DMS114 treated with DMSO at 0.1 percent for 48 hours (cell line): ENCODE measurements around the gene FDX1.

Source experiments
- DNase-seq: peaks from one replicate; lab custom pipeline; 2025; ENCODE audit not compliant: unreplicated experiment; lab: John Stamatoyannopoulos, UW

The FDX1 gene

DNA sequence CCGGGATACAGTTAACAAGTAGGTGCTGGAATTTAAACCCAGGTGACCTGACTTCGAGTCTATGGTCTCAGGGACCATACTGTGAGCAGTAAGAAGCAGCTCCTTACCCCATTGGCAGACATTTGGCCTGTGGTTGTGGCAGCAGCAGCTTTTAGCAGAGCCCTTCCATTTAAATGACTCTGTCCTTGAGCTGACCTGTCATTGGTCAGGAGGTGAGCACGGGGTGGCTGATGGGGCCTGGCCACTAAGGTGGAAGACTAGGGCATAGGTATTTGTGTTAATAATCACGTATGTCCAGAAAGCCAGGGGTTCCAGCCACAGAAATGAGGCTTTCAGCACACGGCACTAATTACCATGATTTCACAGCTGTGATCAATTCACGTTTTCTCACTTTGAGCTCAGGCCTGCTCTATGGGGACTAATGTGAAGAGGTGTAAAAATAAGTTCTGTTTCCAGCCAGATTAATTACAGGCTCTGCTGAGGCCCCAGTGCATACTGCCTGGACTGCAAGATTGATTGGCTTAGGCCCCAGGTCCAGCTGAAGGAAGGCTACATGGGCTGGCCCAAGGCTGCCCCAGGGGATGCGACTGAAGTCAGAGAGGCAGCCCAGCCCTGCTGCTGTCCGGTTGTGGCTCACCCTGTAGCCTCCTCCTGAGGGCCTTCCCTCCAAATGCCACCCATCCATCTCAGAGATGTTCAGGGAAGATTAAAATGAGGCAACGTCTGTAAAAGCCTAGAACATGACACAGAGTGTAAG, 76.0 kb downstream of the FDX1 start:
- no peak for DNase-seq

DNA sequence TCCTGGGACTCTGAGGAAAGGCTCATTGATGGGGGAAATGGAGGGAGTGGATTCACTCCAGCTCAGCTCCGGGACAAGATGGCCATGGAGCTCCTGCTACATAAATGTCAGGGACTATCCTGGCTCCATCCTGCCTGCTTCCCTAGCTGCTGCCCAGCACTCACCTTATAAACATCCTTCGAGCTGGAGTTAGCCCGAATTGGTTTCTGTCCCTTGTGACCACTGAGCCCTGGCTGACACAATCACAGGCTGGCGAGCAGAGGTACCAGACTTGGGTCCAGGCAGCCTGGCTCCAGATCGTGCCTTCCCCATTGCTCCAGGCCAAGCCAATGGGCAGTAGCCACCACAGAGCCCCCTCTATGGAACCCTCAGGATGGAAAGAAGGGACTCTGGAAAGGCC, 77.6 kb downstream of the FDX1 start:
- DNase-seq, result no peak

- no peak for DNase-seq
Observed at GRCh38 chr11:110508786-110509185, 79.0 kb downstream of the FDX1 start.

GRCh38 chr11:110509472-110509871, 79.7 kb downstream of the FDX1 start:
- DNase-seq, result no peak

- no peak for DNase-seq
Observed at GRCh38 chr11:110512026-110512425, 82.3 kb downstream of the FDX1 start.

DNA sequence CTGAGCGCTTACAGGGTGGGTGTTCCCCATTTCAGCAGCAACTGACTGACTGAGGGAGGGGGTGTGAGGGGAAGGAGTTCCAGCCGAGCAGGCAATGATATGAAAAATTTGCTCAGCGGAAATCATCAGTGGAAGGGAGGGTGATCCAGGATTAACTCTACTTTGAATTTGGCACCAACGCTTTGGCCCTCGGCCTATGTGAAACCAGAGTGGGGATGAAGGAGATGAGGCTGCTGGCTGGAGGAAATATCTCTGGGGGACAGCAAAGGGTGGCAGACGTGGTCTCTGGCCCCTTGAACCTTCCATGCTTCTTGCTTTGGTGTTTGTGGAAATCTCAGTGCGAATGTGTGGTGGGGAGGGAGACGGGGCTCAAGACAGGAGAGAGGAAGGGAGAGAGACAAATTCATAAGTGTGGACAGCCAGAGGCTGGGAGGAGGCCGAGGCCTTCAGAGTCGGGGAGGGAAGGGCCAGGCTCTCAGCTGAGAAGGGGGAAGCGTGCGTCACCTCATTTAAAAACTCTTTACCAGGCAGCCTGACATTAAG, 83.6 kb downstream of the FDX1 start:
- DNase-seq, result no peak

DNA sequence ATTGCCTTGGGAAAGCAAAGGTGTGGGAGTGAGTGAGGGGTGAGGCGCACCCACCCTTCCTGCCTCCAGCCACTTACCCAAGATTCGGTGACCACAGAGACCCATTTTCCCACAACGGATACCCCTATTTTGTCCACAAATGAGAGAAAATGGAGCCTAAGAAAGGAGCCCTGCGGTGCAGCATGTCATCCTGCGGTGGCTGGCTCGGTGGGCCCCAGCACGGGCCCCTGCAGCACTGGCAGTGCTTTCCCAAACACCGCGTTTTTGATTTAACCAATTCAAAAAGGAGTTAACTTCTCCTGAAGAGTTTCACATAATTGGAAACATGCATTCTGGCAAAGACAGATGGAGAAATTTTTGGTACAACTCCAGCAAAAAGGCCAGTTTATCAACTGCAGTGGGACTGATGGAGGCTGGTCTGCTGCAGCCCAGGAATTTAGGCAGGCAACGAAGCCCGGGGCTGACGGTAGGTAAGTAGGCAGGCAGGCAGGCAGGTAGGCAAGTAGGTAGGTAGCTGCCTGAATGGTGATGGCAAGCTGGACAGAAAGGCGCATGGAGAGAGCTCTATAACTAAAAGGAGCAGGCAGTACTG, 84.2 kb downstream of the FDX1 start:
- DNase-seq, result no peak
